Peyer's patch (tissue), 4 donors: Measurements from ENCODE around the gene PCDHGB3. TPM values are rescaled to one million over a fixed set of nuclear protein-coding genes. Genes with fewer than 3 reads are reported as not detected.
"Not testable (repeated sequence)": the region's sequence is repeated elsewhere in the genome, so short reads cannot be mapped to it uniquely, and the experiment has no call there.

Source experiments
- DNase-seq, 3 donors: peaks; one replicate each; pipeline ENCODE4 v3.0.0-alpha.2; 2017 to 2019
- H3K27ac ChIP-seq, 4 donors: fragments of 200-600 bp; sonication (generic); one replicate each; pipeline ENCODE4 v1.5.1; 2016 to 2019
- H3K27me3 ChIP-seq, 2 donors: fragments of 200-600 bp; sonication (generic); one replicate each; pipeline ENCODE4 v1.5.1; 2019
- H3K36me3 ChIP-seq, 3 donors: fragments of 200-600 bp; sonication (generic); one replicate each; pipeline ENCODE4 v1.5.1; 2016 to 2019
- H3K4me1 ChIP-seq, 4 donors: fragments of 200-600 bp; sonication (generic); one replicate each; pipeline ENCODE4 v1.5.1; 2016 to 2019
- H3K4me3 ChIP-seq, 4 donors: fragments of 200-600 bp; sonication (generic); 1 replicate in 3 of 4; 2 replicates in 1 of 4; pipeline ENCODE4 v1.5.1; 2016 to 2019; ENCODE audit warnings: mild to moderate bottlenecking in 1 of 4
- H3K9me3 ChIP-seq, 4 donors: fragments of 200-600 bp; sonication (generic); one replicate each; pipeline ENCODE4 v1.5.1; 2016 to 2019; ENCODE audit warnings: mild to moderate bottlenecking in 1 of 4
- POLR2A ChIP-seq, 2 donors: fragments of 450-650 bp; IDR thresholded peaks; one replicate each; pipeline ENCODE4 v1.5.1; 2017; ENCODE audit warnings: antibody characterized with exemption in 2 of 2, mild to moderate bottlenecking in 2 of 2, moderate library complexity in 2 of 2
- total RNA-seq, 4 donors: library from RNA; depleted of rRNA; stranded (reverse); fragments of >200 nt; gene quantifications; one replicate each; pipeline ENCODE4 v1.1.0, GENCODE V29; 2016
- TF ChIP-seq, protein P1 (sequence below), 6 experiments: fragments of 450-650 bp in 4 of 6; fragments of 200-600 bp in 2 of 6; sonication (generic) in 1 of 6; IDR thresholded peaks; one replicate each; pipeline ENCODE4 v1.5.1; 2017 to 2019; ENCODE audit warnings: antibody characterized with exemption in 6 of 6, mild to moderate bottlenecking in 3 of 6, moderate library complexity in 1 of 6

PCDHGB3 gene
- total RNA-seq, 4 donors from 2014 or later: 1.6 to 5.0 (median 2.0) TPM

DNA sequence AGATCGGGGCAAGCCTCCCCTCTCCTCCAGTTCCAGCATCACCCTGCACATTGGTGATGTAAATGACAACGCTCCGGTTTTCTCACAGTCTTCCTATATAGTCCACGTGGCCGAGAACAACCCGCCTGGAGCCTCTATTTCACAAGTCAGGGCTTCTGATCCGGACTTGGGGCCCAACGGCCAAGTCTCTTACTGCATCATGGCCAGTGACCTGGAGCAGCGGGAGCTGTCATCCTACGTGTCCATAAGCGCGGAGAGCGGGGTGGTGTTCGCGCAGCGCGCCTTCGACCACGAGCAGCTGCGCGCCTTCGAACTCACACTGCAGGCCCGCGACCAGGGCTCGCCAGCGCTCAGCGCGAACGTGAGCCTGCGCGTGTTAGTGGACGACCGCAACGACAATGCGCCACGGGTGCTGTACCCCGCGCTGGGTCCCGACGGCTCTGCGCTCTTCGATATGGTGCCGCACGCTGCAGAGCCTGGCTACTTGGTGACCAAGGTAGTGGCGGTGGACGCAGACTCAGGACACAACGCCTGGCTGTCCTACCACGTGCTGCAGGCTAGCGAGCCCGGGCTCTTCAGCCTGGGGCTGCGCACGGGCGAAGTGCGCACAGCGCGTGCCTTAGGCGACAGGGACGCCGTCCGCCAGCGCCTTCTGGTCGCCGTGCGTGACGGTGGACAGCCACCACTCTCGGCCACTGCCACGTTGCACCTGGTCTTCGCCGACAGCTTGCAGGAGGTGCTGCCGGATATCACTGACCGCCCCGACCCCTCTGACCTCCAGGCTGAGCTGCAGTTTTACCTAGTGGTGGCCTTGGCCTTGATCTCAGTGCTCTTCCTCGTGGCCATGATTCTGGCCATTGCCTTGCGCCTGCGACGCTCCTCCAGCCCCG, 19.4 kb downstream of the PCDHGB3 start:
- no peaks in the 10 kb centered on the region for H3K4me1 ChIP-seq
- no peak overlapping the region for H3K27ac ChIP-seq
- H3K9me3 ChIP-seq: peaks cover 0 to 62% (median 15%) of the 10 kb centered on the region in 4 donors

GRCh38 chr5:141392429-141393198, 22.6 kb downstream of the PCDHGB3 start, which contains the start of gene PCDHGA8:
Gene PCDHGA8, plus strand, starts transcription at chr5:141392633. Its CDS starts 181 bp downstream, at chr5:141392814.
- Histone ChIP-seq H3K27ac (no peak within 1 kb of the TSS), H3K4me1 (no peaks in the 10 kb centered on the region), H3K4me3 (no peak within 1 kb of the TSS), H3K9me3 (peaks cover 0 to 62% (median 15%) of the 10 kb centered on the region in 4 donors), H3K27me3 (no peaks in the 10 kb centered on the region), H3K36me3 (no peaks in the 10 kb centered on the region)
- no peak for TF ChIP-seq POLR2A (IDR thresholded peaks at IDR 0.05)
- TF ChIP-seq, protein P1, sequence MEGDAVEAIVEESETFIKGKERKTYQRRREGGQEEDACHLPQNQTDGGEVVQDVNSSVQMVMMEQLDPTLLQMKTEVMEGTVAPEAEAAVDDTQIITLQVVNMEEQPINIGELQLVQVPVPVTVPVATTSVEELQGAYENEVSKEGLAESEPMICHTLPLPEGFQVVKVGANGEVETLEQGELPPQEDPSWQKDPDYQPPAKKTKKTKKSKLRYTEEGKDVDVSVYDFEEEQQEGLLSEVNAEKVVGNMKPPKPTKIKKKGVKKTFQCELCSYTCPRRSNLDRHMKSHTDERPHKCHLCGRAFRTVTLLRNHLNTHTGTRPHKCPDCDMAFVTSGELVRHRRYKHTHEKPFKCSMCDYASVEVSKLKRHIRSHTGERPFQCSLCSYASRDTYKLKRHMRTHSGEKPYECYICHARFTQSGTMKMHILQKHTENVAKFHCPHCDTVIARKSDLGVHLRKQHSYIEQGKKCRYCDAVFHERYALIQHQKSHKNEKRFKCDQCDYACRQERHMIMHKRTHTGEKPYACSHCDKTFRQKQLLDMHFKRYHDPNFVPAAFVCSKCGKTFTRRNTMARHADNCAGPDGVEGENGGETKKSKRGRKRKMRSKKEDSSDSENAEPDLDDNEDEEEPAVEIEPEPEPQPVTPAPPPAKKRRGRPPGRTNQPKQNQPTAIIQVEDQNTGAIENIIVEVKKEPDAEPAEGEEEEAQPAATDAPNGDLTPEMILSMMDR (IDR thresholded peaks at IDR 0.05): no peak
- DNase-seq: no peak

More for the DNA sequence above, 19.4 kb downstream of the PCDHGB3 start:
- H3K36me3 ChIP-seq: no peaks in the 10 kb centered on the region
- no peak overlapping the region for H3K4me3 ChIP-seq
- TF ChIP-seq, protein P1 (IDR thresholded peaks at IDR 0.05): no peak
- no peak for TF ChIP-seq POLR2A (IDR thresholded peaks at IDR 0.05)
- H3K27me3 ChIP-seq: no peaks in the 10 kb centered on the region
- no peak for DNase-seq

DNA sequence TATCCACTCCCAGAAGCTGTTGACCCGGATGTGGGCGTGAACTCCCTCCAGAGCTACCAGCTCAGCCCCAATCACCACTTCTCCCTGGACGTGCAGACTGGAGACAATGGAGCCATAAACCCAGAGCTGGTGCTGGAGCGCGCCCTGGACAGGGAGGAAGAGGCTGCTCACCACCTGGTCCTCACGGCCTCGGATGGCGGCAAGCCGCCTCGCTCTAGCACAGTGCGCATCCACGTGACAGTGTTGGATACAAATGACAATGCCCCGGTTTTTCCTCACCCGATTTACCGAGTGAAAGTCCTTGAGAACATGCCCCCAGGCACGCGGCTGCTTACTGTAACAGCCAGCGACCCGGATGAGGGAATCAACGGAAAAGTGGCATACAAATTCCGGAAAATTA, 23.2 kb downstream of the PCDHGB3 start:
- Histone ChIP-seq H3K36me3 (no peaks in the 10 kb centered on the region), H3K4me1 (no peaks in the 10 kb centered on the region), H3K27me3 (no peaks in the 10 kb centered on the region), H3K4me3 (no peak overlapping the region), H3K27ac (no peak overlapping the region), H3K9me3 (peaks cover 0 to 60% (median 15%) of the 10 kb centered on the region in 4 donors)
- TF ChIP-seq, protein P1 (IDR thresholded peaks at IDR 0.05): no peak
- no peak for TF ChIP-seq POLR2A (IDR thresholded peaks at IDR 0.05)
- DNase-seq: no peak

GRCh38 chr5:141394401-141395187, 24.6 kb downstream of the PCDHGB3 start:
- not testable (repeated sequence) for H3K27me3 ChIP-seq, H3K4me3 ChIP-seq, DNase-seq, H3K36me3 ChIP-seq, H3K4me1 ChIP-seq, H3K27ac ChIP-seq
- H3K9me3 ChIP-seq: peaks cover 0 to 60% (median 17%) of the 10 kb centered on the region in 4 donors

- H3K4me3 ChIP-seq: peak within 1 kb of the TSS in 3 of 4 donors; percentile 20 to 46 (median 28)
Measured at GRCh38 chr5:141397756-141398551, 27.9 kb downstream of the PCDHGB3 start, which contains the start of gene PCDHGB5. Gene PCDHGB5, plus strand, starts transcription at chr5:141397947. Its CDS starts 181 bp downstream, at chr5:141398128.

More at GRCh38 chr5:141397756-141398551, 27.9 kb downstream of the PCDHGB3 start, which contains the start of gene PCDHGB5:
- H3K9me3 ChIP-seq: peaks cover 0 to 59% (median 19%) of the 10 kb centered on the region in 4 donors
- not testable (repeated sequence) for H3K36me3 ChIP-seq, H3K27me3 ChIP-seq, DNase-seq, H3K4me1 ChIP-seq, H3K27ac ChIP-seq
- TF ChIP-seq, protein P1 (IDR thresholded peaks at IDR 0.05): peak in 4 of 6 experiments; percentile 25 to 46 (median 34)
